K562 (cell line): ENCODE data around the gene CDAN1. TPM values are rescaled to one million over a fixed set of nuclear protein-coding genes. Genes with fewer than 3 reads are reported as not detected.
A peak's percentile ranks its signal among the peaks of the same experiment; 100 is the strongest.

ENCODE experiments used
- CTCF ChIP-seq, 3 experiments: IDR thresholded peaks in 2 of 3; conservative IDR thresholded peaks in 1 of 3; 2 replicates each; pipeline ENCODE4 v1.5.1; 2011 to 2012; ENCODE audit warnings: low read length in 3 of 3, mild to moderate bottlenecking in 3 of 3, control low read depth in 2 of 3, improper control_type of control experiment in 1 of 3, inconsistent platforms in 1 of 3, low read depth in 1 of 3, mixed read lengths in 1 of 3, moderate library complexity in 1 of 3; ENCODE audit not compliant: insufficient read depth in 2 of 3
- HDAC1 ChIP-seq, 2 experiments: fragments of 450-650 bp; IDR thresholded peaks; 2 replicates each; pipeline ENCODE4 v1.6.1; 2016 to 2017; ENCODE audit warnings: inconsistent platforms in 1 of 2, mild to moderate bottlenecking in 1 of 2, moderate library complexity in 1 of 2
- HMGXB4 ChIP-seq: sonication (generic); formaldehyde crosslinking; IDR thresholded peaks from 2 replicates; pipeline ENCODE4 v1.8.1; 2023; ENCODE audit warnings: mild to moderate bottlenecking, missing genetic modification reagents
- HNRNPK ChIP-seq: fragments of 200-400 bp; formaldehyde crosslinking; IDR thresholded peaks from one replicate; pipeline ENCODE4 v1.6.1; 2018; ENCODE audit warnings: mild to moderate bottlenecking, low read depth, low read length; ENCODE audit not compliant: poor library complexity, severe bottlenecking
- MYBL2 ChIP-seq, 2 experiments: fragments of 450-650 bp in 1 of 2; sonication (generic) in 1 of 2; formaldehyde crosslinking in 1 of 2; IDR thresholded peaks; 2 replicates each; pipeline versions ENCODE4 v1.6.1 to v1.8.1; 2017 to 2022; ENCODE audit warnings: borderline replicate concordance in 1 of 2, inconsistent platforms in 1 of 2, low read depth in 1 of 2, mild to moderate bottlenecking in 1 of 2, missing genetic modification reagents in 1 of 2, moderate library complexity in 1 of 2
- NBN ChIP-seq: fragments of 450-650 bp; IDR thresholded peaks from 2 replicates; pipeline ENCODE4 v1.6.1; 2016; ENCODE audit warnings: low read depth, mild to moderate bottlenecking
- POLR2B ChIP-seq: fragments of 450-650 bp; IDR thresholded peaks from 2 replicates; pipeline ENCODE4 v1.6.1; 2018; ENCODE audit warnings: low read depth; ENCODE audit not compliant: partially characterized antibody
- TRIM24 ChIP-seq, 2 experiments: fragments of 450-650 bp; IDR thresholded peaks; 2 replicates each; pipeline ENCODE4 v1.6.1; 2016
- TSC22D4 ChIP-seq: fragments of 450-650 bp; IDR thresholded peaks from 2 replicates; pipeline ENCODE4 v1.6.1; 2016; ENCODE audit warnings: missing genetic modification characterization, missing biosample characterization, control low read depth
- ZBTB2 ChIP-seq: fragments of 450-650 bp; IDR thresholded peaks from 2 replicates; pipeline ENCODE4 v1.6.1; 2016; ENCODE audit warnings: antibody characterized with exemption
- ZBTB26 ChIP-seq: fragments of 450-650 bp; formaldehyde crosslinking; IDR thresholded peaks from 2 replicates; pipeline ENCODE4 v1.4.0; 2022; ENCODE audit warnings: missing genetic modification characterization
- ZBTB8A ChIP-seq: fragments of 450-650 bp; IDR thresholded peaks from 2 replicates; pipeline ENCODE4 v1.6.1; 2018; ENCODE audit warnings: mild to moderate bottlenecking, moderate library complexity; ENCODE audit not compliant: partially characterized antibody
- ZKSCAN1 ChIP-seq: fragments of 150-350 bp; IDR thresholded peaks from 2 replicates; pipeline ENCODE4 v1.6.1; 2016; ENCODE audit warnings: low read depth, low read length
- ZNF561 ChIP-seq: fragments of 450-650 bp; formaldehyde crosslinking; conservative IDR thresholded peaks from 2 replicates; pipeline ENCODE4 v1.4.0; 2020; ENCODE audit warnings: mild to moderate bottlenecking, moderate library complexity
- ZNF589 ChIP-seq: fragments of 200-800 bp; sonication (Bioruptor generic); IDR thresholded peaks from 2 replicates; pipeline ENCODE4 v1.6.1; 2016; ENCODE audit warnings: low read depth, missing genetic modification characterization, missing compliant biosample characterization
- polyA plus RNA-seq, 8 experiments: library from polyadenylated mRNA; depleted of rRNA in 4 of 8; stranded (reverse) in 5 of 8; unstranded in 3 of 8; fragments of >200 nt; fragmentation: Nextera tagmentation in 2 of 8; fragmentation: Illumina TruSeq in 1 of 8; extraction: Ambion mirVana in 2 of 8; extraction: Trizol in 1 of 8; gene quantifications; 2 replicates each; pipeline versions ENCODE4 v1.2.1 to v1.2.3, GENCODE V29; 2011 to 2014; ENCODE audit warnings: inconsistent platforms in 1 of 8, missing spikeins in 1 of 8
- total RNA-seq, 7 experiments: library from RNA; depleted of rRNA in 6 of 7; stranded (reverse); fragments of >200 nt in 6 of 7; fragmentation: Illumina TruSeq in 2 of 7; extraction: Trizol in 2 of 7; gene quantifications; 2 replicates each; pipeline versions ENCODE4 v1.2.1 to v1.2.3, GENCODE V29; 2011 to 2021; ENCODE audit warnings: low replicate concordance in 1 of 7

The CDAN1 gene
- total and polyA plus RNA-seq, 9 of the 15 experiments (the other 6 are each of a cell fraction or from before 2014, with no cell fraction given): 1.6 to 34.4 (median 13.8) TPM

- no peak for TF ChIP-seq HMGXB4
- TF ChIP-seq ZBTB26 (CRISPR knock-in tag): 0 out of 2 replicates have a peak, but pooled peaks have one; percentile 25
- no peak for TF ChIP-seq TSC22D4
- no peak for TF ChIP-seq ZNF561 (CRISPR knock-in tag)
- TF ChIP-seq HNRNPK: no peak
- peak; percentile 48 to 52 (median 51) for TF ChIP-seq CTCF (IDR thresholded peaks at IDR 0.05 in 2 of 3, conservative IDR thresholded peaks at IDR 0.05 in 1 of 3; ENCODE audit: insufficient read depth in 2 of 3, low read depth in 1 of 3, low read length in 3 of 3)
- no peak for TF ChIP-seq ZKSCAN1
- no peak for TF ChIP-seq MYBL2 (IDR thresholded peaks at IDR 0.05; ENCODE audit: low read depth)
- no peak for TF ChIP-seq MYBL2 (CRISPR knock-in tag; IDR thresholded peaks at IDR 0.05; ENCODE audit: borderline replicate concordance)
- TF ChIP-seq HDAC1 (IDR thresholded peaks at IDR 0.05): 0 out of 4 replicates have a peak, but pooled peaks of 1 of the 2 experiments have one; percentile 33
- peak in 1 of 2 experiments; percentile 15; a peak in 1 of 4 replicates for TF ChIP-seq TRIM24 (IDR thresholded peaks at IDR 0.05)
- peak; percentile 47; the same call in 1 of the 2 replicates for TF ChIP-seq ZBTB2
- peak; percentile 20 for TF ChIP-seq POLR2B
- no peak for TF ChIP-seq ZNF589
- TF ChIP-seq ZBTB8A: no peak
- TF ChIP-seq NBN: peak; percentile 74; the same call in 1 of the 2 replicates
These were observed 801 bp upstream of the CDAN1 start (continued) for GRCh38 chr15:42737529-42738328.
